Nephron (organoid): ENCODE measurements around the gene ARAP3.

ENCODE experiments used
- H3K27ac Mint-ChIP-seq, 3 experiments: 2 replicates each; pipeline ENCODE4 v1.8.0; 2020; ENCODE audit warnings: mixed read lengths in 3 of 3, mild to moderate bottlenecking in 2 of 3, moderate library complexity in 1 of 3
- H3K27me3 Mint-ChIP-seq: 2 replicates; pipeline ENCODE4 v1.8.0; 2021; ENCODE audit warnings: low read depth, mild to moderate bottlenecking, moderate library complexity, mixed read lengths
- H3K36me3 Mint-ChIP-seq: 2 replicates; pipeline ENCODE4 v1.8.0; 2020; ENCODE audit warnings: low read depth, mixed read lengths
- H3K4me1 Mint-ChIP-seq: 2 replicates; pipeline ENCODE4 v1.8.0; 2020; ENCODE audit warnings: mixed read lengths
- H3K4me3 Mint-ChIP-seq, 3 experiments: 2 replicates each; pipeline ENCODE4 v1.8.0; 2020; ENCODE audit warnings: mild to moderate bottlenecking in 3 of 3, mixed read lengths in 3 of 3, moderate library complexity in 2 of 3
- H3K9me3 Mint-ChIP-seq: 2 replicates; pipeline ENCODE4 v1.8.0; 2020; ENCODE audit warnings: mixed read lengths
- CTCF ChIP-seq, 3 experiments: fragments of 200-600 bp; sonication (generic); IDR thresholded peaks; one replicate each; pipeline ENCODE4 v1.5.0; 2021; ENCODE audit warnings: antibody characterized with exemption in 3 of 3; ENCODE audit not compliant: unreplicated experiment in 3 of 3

ARAP3 gene

GRCh38 chr5:141618804-141619554, 63.1 kb downstream of the ARAP3 start, which contains the start of gene DIAPH1:
DIAPH1 (minus strand) TSS chr5:141619000; CDS start chr5:141618914, 86 bp downstream.
- H3K27me3 Mint-ChIP-seq = no peaks in the 10 kb centered on the region
- peak within 1 kb of the TSS; percentile 88 to 98 (median 91) for H3K27ac Mint-ChIP-seq
- peak; percentile 96 to 99 (median 97) for TF ChIP-seq CTCF (IDR thresholded peaks at IDR 0.05; ENCODE audit: unreplicated experiment in 3 of 3)
- H3K36me3 Mint-ChIP-seq = peaks cover 23% of the 10 kb centered on the region
- peak within 1 kb of the TSS; percentile 96 to 98 (median 96) for H3K4me3 Mint-ChIP-seq
- H3K4me1 Mint-ChIP-seq = peaks cover 36% of the 10 kb centered on the region
- H3K9me3 Mint-ChIP-seq = no peaks in the 10 kb centered on the region

- peak overlapping the region; percentile 88 to 98 (median 91) for H3K27ac Mint-ChIP-seq
- no peak for TF ChIP-seq CTCF (IDR thresholded peaks at IDR 0.05; ENCODE audit: unreplicated experiment in 3 of 3)
- H3K36me3 Mint-ChIP-seq = peaks cover 16% of the 10 kb centered on the region
- no peaks in the 10 kb centered on the region for H3K27me3 Mint-ChIP-seq
- peak overlapping the region; percentile 96 to 98 (median 96) for H3K4me3 Mint-ChIP-seq
- H3K9me3 Mint-ChIP-seq = no peaks in the 10 kb centered on the region
- peaks cover 28% of the 10 kb centered on the region for H3K4me1 Mint-ChIP-seq
These were observed 63.8 kb downstream of the ARAP3 start for GRCh38 chr5:141618030-141618803.

- no peaks in the 10 kb centered on the region for H3K9me3 Mint-ChIP-seq
These were observed 64.4 kb downstream of the ARAP3 start for GRCh38 chr5:141617682-141618029.

GRCh38 chr5:141617128-141617527, 64.9 kb downstream of the ARAP3 start:
- Mint-ChIP-seq H3K27ac (peak overlapping the region; percentile 14 to 98 (median 91)), H3K36me3 (peaks cover 13% of the 10 kb centered on the region), H3K9me3 (no peaks in the 10 kb centered on the region), H3K4me3 (peak overlapping the region; percentile 96 to 98 (median 96)), H3K4me1 (peaks cover 26% of the 10 kb centered on the region), H3K27me3 (no peaks in the 10 kb centered on the region)
- TF ChIP-seq CTCF (IDR thresholded peaks at IDR 0.05; ENCODE audit: unreplicated experiment in 3 of 3) = no peak

More at GRCh38 chr5:141617682-141618029, 64.4 kb downstream of the ARAP3 start:
- H3K36me3 Mint-ChIP-seq = peaks cover 13% of the 10 kb centered on the region
- H3K4me1 Mint-ChIP-seq = peaks cover 26% of the 10 kb centered on the region
- peak overlapping the region; percentile 96 to 98 (median 96) for H3K4me3 Mint-ChIP-seq
- H3K27ac Mint-ChIP-seq = peak overlapping the region; percentile 88 to 98 (median 91)
- no peak for TF ChIP-seq CTCF (IDR thresholded peaks at IDR 0.05; ENCODE audit: unreplicated experiment in 3 of 3)
- no peaks in the 10 kb centered on the region for H3K27me3 Mint-ChIP-seq

- Mint-ChIP-seq H3K4me1 (peaks cover 26% of the 10 kb centered on the region), H3K4me3 (peak overlapping the region; percentile 96 to 98 (median 96)), H3K9me3 (no peaks in the 10 kb centered on the region), H3K27ac (peak overlapping the region in 2 of 3 experiments; percentile 59 to 98), H3K36me3 (peaks cover 9% of the 10 kb centered on the region), H3K27me3 (no peaks in the 10 kb centered on the region)
- no peak for TF ChIP-seq CTCF (IDR thresholded peaks at IDR 0.05; ENCODE audit: unreplicated experiment in 3 of 3)
These were observed 65.9 kb downstream of the ARAP3 start for GRCh38 chr5:141615991-141616720.
